HT1080 (cell line): ENCODE results near the gene CTRB1. TPM values are rescaled to one million over a fixed set of nuclear protein-coding genes. Genes with fewer than 3 reads are reported as not detected.

Source experiments
- DNase-seq: peaks from one replicate; pipeline ENCODE4 v3.0.0-alpha.2; 2015; ENCODE audit warnings: low read depth
- total RNA-seq: library from RNA; depleted of rRNA; stranded (reverse); fragments of >200 nt; shearing (Covaris generic); gene quantifications from 2 replicates; pipeline ENCODE4 v1.2.3, GENCODE V29; 2014

CTRB1 gene
- total RNA-seq, 1 experiment from 2014 or later = not detected

GRCh38 chr16:75252946-75253911 lies 34.4 kb downstream of the CTRB1 start:
- DNase-seq = peak; percentile 54

GRCh38 chr16:75254359-75254837 lies 35.6 kb downstream of the CTRB1 start:
- DNase-seq = no peak

GRCh38 chr16:75256059-75256571 lies 37.3 kb downstream of the CTRB1 start:
- DNase-seq = no peak

GRCh38 chr16:75256696-75257343 lies 38.0 kb downstream of the CTRB1 start:
- no peak for DNase-seq

GRCh38 chr16:75257886-75258806 lies 39.4 kb downstream of the CTRB1 start:
- DNase-seq = no peak

- DNase-seq = no peak
Measured at GRCh38 chr16:75258807-75259141, 40.0 kb downstream of the CTRB1 start.

GRCh38 chr16:75260851-75261589 lies 42.2 kb downstream of the CTRB1 start:
- DNase-seq = no peak

- DNase-seq = no peak
Measured at GRCh38 chr16:75261590-75262078, 42.8 kb downstream of the CTRB1 start.

GRCh38 chr16:75262104-75262799 lies 43.5 kb downstream of the CTRB1 start:
- DNase-seq = no peak

GRCh38 chr16:75262800-75263127 lies 44.0 kb downstream of the CTRB1 start:
- no peak for DNase-seq

- no peak for DNase-seq
Measured at GRCh38 chr16:75263291-75263962, 44.6 kb downstream of the CTRB1 start.

GRCh38 chr16:75263963-75264445 lies 45.2 kb downstream of the CTRB1 start:
- peak; percentile 56 for DNase-seq

- no peak for DNase-seq
Measured at GRCh38 chr16:75264457-75264998, 45.7 kb downstream of the CTRB1 start.

- no peak for DNase-seq
Measured at GRCh38 chr16:75264999-75265910, 46.5 kb downstream of the CTRB1 start.

- peak; percentile 68 for DNase-seq
Measured at GRCh38 chr16:75265911-75266701, 47.3 kb downstream of the CTRB1 start.

GRCh38 chr16:75266738-75267630 lies 48.2 kb downstream of the CTRB1 start:
- DNase-seq = no peak
